HG03575 (cell line): Measurements from ENCODE around the gene FOSB.

ENCODE experiments used
- ATAC-seq: cut with Tn5 transposase; IDR thresholded peaks from one replicate; pipeline ENCODE4 v1.9.1; 2021; ENCODE audit not compliant: unreplicated experiment, insufficient number of reproducible peaks, low FRiP score; ENCODE audit errors: extremely low read depth

FOSB gene

DNA sequence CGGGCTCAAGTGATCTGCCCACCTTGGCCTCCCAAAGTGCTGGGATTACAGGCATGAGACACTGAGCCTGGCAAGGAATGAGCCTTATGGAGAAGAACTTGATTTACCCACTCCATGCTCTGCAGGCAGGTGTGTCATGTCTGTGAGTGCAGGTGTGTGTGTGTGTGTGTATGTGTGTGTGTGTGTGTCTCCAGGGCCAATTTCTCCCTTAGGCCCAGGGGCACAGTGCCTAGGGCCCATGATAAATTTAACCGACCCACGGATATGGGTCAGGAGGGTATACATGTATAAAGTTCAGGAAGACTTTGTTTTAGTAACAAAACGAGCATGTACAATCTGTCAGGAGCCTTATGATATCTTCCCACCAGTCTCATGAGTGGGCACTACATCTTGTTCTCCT, 4.6 kb upstream of the FOSB start:
- no peak for ATAC-seq

DNA sequence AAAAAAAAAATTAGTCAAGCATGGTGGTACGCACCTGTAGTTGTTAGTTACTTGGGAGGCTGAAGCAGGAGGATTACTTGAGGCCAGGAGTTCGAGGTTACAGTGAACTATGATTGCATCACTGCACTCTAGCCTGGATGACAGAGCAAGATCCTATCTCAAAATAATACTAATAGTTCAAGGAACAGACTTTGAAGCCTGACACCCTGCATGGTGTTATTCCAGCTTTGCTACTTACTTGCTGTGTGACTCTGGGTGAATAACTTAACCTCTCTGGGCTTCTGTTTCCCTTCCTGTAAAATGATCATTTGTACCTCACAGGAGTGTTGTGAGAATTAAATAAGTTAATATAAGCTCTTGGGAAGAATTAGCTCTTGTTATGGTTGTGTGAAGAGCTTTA, 3.5 kb upstream of the FOSB start:
- no peak for ATAC-seq

DNA sequence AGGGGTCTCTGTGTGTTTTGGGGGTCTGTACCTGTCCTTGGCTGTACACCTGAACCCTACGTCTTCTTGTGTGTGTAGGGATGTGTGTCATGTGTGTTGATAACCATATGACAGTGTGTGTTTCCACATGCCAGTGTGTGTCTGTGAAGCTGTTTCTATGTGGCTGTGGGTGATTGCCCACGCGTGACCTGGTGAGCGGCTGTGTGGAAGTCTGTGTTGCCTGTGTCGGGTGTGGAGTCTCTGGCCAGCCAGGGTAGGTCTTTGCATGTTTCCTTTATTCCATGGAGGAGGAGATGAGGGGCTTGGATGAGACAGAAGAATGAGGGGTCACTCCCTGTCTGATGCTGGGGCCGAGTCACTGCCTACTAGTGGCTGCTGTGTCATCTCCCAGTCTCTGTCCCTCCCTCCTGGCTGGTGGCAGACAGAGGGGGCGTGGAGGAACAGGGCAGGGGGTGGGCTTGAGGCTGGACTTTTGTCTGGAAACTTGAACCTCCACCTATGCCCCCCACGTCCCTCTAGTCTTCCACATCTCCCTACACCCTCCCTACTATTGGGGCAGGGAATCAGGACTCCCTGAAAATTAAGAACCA, 2.8 kb upstream of the FOSB start:
- ATAC-seq: no peak

DNA sequence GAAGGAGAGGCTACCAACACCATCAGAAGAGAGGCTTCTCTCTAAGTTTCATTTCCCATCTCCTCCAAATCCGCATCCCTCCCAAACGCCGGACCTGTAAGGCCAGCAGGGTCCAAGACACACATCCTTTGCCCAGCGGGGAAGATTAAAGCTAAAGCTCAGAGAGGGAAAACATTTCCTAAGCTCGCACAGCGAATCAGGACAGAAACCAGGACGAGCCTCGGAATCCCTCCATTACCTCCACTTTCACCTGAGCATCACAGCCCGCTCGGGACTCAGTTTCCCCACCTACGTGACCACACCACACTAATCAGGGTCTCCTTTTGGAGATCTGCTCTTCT, 711 bp upstream of the FOSB start:
- no peak for ATAC-seq

DNA sequence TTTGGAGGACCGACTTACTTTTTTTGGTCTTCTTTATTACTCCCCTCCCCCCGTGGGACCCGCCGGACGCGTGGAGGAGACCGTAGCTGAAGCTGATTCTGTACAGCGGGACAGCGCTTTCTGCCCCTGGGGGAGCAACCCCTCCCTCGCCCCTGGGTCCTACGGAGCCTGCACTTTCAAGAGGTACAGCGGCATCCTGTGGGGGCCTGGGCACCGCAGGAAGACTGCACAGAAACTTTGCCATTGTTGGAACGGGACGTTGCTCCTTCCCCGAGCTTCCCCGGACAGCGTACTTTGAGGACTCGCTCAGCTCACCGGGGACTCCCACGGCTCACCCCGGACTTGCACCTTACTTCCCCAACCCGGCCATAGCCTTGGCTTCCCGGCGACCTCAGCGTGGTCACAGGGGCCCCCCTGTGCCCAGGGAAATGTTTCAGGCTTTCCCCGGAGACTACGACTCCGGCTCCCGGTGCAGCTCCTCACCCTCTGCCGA, 409 bp downstream of the FOSB start:
- no peak for ATAC-seq

DNA sequence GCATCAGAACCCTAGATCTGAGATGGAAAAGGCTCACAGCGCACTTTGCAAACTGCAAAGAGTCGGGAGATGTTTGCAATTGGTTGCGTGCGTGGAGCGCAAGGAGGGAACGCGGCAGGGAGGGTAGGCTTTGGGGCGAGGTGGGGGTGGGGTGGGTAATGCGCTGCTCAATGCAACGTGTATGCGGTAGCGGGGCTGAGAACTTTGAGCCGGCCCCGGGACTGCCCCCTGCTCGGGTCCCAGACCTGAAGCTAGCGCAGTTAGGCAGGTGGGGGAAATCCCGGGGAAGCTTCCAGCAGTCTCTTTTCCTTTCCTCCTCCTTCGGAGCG, 971 bp downstream of the FOSB start:
- no peak for ATAC-seq

DNA sequence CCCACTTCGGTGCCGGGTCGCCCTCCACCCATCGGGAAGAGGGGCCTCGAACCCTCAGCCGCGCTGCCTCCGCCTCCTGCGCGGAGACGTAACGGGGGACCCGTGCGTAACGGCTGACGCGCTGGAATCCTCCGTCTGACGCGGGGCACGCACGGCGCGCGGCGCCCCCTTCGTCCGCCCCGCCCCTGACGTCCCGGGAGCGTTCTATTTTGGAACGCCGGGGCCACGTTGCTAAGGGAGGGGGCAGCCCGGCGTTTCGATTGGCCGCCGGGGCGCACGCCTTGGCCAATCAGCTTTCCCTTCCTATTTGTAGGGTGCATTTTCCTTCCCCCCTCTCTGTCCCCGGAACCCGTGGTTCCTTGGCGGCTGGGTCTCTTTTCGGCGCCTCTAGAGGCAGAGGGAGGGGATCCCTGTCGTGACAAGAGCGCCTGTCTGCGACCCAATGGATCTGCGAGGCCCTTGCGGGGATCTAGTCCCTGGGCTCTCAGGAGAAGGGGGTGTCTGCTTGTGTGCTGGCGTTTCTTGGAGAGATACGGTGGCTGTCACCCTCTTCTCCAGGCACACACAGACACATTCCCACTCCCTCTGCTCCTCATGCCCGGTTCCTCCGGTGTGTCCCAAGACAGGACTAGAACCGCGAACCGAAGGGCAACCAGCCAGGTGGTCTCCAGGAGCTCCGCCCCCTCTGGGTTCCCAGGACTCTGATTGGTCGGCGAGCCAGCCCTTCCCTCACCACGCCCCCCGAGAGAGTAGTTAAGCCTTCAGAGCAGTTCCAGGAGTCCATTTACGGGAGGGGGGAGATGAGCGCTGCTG, 1.5 kb downstream of the FOSB start:
- no peak for ATAC-seq

DNA sequence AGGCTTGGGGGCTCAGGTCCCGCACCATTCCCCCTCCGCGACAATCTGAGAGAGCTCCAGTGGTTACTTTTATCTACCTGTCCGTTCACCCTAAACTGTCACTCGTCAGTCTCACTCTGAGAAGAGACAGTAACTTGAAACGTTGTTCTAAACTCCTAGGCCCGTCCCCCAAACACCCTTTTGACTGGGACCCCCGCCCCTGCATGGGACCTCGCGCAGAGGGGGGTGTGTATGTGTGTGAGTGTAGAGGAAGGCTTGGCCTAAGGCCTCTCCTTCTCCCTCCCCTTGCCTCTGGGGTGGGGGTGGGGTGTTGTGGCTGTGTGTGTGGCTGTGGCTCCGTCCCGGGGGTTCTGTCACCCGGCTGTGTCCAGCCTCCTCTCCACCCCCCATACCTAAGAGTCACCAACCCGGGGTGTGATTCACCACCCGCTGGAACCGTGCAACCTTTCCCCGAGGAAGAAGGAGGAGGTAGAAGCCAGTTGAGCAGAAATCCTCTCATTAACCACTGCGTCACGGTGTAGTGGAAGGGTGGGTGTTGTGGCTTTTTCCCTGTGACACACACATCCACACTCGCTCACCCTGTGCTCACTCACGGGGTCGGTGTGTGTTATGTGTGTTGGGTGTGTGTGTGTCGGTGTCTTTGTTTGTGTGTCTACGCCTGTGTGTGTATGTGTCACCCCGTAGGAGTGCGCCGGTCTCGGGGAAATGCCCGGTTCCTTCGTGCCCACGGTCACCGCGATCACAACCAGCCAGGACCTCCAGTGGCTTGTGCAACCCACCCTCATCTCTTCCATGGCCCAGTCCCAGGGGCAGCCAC, 2.4 kb downstream of the FOSB start:
- ATAC-seq: no peak

DNA sequence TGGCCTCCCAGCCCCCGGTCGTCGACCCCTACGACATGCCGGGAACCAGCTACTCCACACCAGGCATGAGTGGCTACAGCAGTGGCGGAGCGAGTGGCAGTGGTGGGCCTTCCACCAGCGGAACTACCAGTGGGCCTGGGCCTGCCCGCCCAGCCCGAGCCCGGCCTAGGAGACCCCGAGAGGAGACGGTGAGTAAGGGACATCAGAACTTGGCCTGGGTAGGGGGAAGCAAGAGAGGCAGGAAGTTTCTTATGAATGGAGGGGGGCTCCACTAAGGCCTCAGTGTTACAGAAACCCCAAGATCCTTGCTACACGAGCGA, 2.9 kb downstream of the FOSB start:
- no peak for ATAC-seq

DNA sequence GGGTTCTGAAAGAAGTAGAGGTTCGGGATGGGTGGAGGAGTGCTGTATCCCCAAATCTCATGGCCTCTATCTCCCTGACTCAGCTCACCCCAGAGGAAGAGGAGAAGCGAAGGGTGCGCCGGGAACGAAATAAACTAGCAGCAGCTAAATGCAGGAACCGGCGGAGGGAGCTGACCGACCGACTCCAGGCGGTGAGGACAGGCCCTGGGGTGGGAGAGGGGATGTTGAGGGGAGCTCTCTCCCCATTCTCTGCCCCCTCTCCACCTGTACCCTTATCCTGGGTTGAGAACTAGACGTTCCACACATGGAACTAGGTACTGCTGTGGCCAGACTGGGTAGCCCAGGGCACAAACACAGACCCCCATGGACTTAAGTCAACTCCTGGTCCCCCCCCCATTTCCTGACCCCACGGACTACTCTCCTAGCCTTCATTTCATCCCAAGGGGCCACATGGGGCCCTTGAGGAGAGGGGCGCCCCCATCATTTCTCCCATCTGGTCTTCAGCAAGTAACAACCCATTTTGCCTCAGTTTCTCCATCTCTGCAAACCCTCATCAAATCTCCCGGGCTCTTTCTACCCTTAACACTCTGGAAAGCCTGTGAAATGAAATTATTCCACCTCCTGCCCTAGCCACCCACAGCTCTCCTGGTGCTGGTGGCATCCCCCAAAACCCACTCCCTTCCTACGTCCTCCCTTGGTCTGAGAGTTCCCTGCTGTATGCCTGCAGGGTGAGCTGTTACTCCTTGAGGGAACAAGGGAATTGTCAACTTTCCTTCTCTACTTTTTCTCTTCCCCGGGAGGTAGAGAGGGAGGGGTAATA, 3.5 kb downstream of the FOSB start:
- no peak for ATAC-seq

DNA sequence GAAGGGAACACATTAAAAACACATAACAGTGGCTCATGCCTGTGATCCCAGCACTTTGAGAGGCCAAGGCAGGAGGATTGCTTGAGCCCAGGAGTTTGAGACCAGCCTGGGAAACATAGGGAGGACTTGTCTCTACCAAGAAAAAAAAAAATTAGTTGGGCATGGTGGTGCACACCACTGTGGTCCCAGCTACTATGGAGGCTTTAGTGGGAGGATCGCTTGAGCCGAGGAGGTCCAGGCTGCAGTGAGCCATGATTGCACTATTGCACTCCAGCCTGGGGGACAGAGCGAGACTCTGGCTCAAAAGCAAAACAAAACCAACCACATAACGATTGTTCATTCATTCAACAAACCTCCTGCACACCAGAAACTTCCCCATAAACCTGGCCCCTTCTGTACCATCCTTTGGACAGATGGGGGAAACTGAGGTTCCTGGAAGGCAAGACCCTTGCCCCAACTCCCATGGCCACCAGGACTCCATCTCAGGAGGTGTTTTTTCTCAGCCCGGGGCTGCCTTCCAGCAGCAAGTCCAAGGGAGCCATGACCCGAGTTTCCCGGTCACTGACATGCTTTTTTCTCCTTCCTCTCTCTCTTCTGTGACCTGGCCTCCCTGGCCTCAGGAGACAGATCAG, 4.3 kb downstream of the FOSB start:
- ATAC-seq: no peak

DNA sequence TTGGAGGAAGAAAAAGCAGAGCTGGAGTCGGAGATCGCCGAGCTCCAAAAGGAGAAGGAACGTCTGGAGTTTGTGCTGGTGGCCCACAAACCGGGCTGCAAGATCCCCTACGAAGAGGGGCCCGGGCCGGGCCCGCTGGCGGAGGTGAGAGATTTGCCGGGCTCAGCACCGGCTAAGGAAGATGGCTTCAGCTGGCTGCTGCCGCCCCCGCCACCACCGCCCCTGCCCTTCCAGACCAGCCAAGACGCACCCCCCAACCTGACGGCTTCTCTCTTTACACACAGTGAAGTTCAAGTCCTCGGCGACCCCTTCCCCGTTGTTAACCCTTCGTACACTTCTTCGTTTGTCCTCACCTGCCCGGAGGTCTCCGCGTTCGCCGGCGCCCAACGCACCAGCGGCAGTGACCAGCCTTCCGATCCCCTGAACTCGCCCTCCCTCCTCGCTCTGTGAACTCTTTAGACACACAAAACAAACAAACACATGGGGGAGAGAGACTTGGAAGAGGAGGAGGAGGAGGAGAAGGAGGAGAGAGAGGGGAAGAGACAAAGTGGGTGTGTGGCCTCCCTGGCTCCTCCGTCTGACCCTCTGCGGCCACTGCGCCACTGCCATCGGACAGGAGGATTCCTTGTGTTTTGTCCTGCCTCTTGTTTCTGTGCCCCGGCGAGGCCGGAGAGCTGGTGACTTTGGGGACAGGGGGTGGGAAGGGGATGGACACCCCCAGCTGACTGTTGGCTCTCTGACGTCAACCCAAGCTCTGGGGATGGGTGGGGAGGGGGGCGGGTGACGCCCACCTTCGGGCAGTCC, 5.0 kb downstream of the FOSB start:
- ATAC-seq: no peak

DNA sequence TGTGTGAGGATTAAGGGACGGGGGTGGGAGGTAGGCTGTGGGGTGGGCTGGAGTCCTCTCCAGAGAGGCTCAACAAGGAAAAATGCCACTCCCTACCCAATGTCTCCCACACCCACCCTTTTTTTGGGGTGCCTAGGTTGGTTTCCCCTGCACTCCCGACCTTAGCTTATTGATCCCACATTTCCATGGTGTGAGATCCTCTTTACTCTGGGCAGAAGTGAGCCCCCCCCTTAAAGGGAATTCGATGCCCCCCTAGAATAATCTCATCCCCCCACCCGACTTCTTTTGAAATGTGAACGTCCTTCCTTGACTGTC, 5.5 kb downstream of the FOSB start:
- no peak for ATAC-seq

DNA sequence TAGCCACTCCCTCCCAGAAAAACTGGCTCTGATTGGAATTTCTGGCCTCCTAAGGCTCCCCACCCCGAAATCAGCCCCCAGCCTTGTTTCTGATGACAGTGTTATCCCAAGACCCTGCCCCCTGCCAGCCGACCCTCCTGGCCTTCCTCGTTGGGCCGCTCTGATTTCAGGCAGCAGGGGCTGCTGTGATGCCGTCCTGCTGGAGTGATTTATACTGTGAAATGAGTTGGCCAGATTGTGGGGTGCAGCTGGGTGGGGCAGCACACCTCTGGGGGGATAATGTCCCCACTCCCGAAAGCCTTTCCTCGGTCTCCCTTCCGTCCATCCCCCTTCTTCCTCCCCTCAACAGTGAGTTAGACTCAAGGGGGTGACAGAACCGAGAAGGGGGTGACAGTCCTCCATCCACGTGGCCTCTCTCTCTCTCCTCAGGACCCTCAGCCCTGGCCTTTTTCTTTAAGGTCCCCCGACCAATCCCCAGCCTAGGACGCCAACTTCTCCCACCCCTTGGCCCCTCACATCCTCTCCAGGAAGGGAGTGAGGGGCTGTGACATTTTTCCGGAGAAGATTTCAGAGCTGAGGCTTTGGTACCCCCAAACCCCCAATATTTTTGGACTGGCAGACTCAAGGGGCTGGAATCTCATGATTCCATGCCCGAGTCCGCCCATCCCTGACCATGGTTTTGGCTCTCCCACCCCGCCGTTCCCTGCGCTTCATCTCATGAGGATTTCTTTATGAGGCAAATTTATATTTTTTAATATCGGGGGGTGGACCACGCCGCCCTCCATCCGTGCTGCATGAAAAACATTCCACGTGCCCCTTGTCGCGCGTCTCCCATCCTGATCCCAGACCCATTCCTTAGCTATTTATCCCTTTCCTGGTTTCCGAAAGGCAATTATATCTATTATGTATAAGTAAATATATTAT, 6.1 kb downstream of the FOSB start:
- no peak for ATAC-seq

DNA sequence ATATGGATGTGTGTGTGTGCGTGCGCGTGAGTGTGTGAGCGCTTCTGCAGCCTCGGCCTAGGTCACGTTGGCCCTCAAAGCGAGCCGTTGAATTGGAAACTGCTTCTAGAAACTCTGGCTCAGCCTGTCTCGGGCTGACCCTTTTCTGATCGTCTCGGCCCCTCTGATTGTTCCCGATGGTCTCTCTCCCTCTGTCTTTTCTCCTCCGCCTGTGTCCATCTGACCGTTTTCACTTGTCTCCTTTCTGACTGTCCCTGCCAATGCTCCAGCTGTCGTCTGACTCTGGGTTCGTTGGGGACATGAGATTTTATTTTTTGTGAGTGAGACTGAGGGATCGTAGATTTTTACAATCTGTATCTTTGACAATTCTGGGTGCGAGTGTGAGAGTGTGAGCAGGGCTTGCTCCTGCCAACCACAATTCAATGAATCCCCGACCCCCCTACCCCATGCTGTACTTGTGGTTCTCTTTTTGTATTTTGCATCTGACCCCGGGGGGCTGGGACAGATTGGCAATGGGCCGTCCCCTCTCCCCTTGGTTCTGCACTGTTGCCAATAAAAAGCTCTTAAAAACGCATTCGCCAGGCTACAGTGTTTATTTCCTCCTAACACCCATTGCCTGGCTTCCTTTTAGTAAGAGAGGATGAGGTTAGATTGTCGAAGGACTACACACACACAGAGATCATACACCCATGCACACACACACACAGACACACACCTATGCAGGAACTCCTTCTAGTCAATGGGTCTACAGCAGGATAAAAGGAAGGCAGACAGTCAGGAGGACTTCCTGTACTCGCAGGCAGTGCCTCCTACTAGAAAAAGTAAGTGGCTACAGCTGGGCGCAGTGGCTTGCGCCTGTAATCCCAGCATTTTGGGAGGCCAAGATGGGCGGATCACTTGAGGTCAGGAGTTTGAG, 7.1 kb downstream of the FOSB start:
- ATAC-seq: no peak

DNA sequence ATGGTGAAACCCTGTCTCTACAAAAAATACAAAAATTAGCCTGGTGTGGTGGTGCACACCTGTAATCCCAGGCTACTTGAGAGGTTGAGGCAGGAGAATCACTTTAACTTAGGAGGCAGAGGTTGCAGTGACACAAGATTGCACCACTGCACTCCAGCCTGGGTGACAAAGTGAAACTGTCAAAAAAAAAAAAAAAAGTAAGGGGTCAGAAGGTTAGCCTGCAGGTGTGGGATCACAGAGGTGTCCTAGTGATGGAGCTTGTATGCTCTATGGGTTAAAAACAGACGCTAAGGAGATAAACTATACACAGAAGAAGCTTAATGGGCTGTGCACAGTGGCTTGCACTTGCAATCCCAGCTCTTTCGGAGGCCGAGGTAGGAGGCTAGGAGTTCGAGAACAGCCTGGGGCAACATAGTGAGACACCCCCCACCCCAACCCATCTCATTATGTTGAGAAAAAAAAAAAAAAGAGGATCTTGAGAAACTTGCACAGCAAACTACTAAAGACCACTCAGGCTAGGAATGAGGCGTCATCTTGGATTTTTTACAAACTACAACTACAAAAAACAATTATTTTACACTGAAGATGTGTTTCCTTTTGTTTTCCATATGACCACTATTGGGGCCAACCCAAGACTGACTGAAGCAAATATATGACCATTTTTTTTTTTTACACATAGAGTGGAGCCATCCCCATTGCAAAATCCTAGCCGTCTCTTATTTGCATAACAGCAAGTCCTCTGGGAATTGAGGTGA, 7.9 kb downstream of the FOSB start:
- ATAC-seq: no peak
